Measurements from ENCODE around the gene ARHGEF10L. TPM values are rescaled to one million over a fixed set of nuclear protein-coding genes. Genes with fewer than 3 reads are reported as not detected.
A peak's percentile ranks its signal among the peaks of the same experiment; 100 is the strongest.

Gene ARHGEF10L
- total RNA-seq, 2 donors from 2014 or later, result 226 to 301 TPM

GRCh38 chr1:17643861-17644703 is 104.6 kb downstream of the ARHGEF10L start:
- H3K27me3 ChIP-seq (replicated peaks; ENCODE audit: insufficient read depth), result no peaks in the 10 kb centered on the region
- no peak for DNase-seq (ENCODE audit: low spot score)
- ATAC-seq (ENCODE audit: insufficient number of reproducible peaks, low FRiP score, low read depth), result no peak
- H3K36me3 ChIP-seq, result peaks cover 62% of the 10 kb centered on the region
- no peak for TF ChIP-seq CTCF (IDR thresholded peaks at IDR 0.05)
- H3K4me3 ChIP-seq, result no peak overlapping the region
- H3K9me3 ChIP-seq, result no peaks in the 10 kb centered on the region
- peak overlapping the region; percentile 65 to 92 for H3K27ac ChIP-seq
- peaks cover 24 to 47% of the 10 kb centered on the region in 2 donors for H3K4me1 ChIP-seq (ENCODE audit: control insufficient read depth in 1 of 2, low read depth in 2 of 2)

DNA sequence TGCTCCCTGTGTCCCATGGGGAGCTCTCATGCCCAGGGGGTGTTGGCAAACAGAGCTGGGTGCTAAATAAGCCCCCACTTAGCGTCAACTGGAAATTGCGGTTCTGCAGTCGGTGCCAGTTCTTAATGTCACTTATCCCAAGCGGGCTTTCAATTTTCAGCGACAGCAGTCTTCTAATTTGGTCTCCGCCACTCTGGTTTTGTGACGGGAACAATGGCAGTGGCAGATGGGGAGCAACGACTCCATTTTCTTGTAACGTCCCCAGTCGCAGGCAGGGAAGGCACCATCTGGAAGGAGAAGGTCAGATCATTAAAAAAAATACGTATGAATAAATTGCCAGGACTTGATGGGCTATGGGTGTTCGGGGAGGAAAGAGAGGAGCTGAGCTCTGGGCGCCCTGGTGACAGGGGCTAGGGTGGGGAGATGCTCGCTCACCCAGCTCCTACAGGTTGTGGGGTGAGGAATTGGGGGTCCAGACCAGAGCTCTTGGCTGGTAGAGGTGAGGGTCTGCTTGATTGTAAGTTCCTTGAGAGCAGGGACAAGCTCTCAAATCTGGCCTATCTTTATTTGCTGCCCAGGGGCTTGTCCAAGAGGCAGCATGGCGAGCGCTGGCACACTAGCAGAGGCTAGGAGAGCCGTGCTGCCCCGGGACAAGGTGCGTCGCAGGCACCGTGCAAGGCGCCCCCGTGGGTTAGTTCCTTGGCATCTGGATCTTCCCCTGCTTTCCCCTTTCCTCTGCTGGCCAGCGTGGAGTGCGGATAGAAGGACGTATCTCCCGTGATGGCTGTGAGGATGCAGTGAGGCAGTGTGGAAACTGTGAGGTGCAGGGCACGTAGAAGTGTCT is 105.8 kb downstream of the ARHGEF10L start:
- no peak for TF ChIP-seq CTCF (IDR thresholded peaks at IDR 0.05)
- peak overlapping the region; percentile 92 to 95 for H3K27ac ChIP-seq
- peaks cover 60% of the 10 kb centered on the region for H3K36me3 ChIP-seq
- DNase-seq (ENCODE audit: low spot score) (no peak), ATAC-seq (ENCODE audit: insufficient number of reproducible peaks, low FRiP score, low read depth) (no peak)
- peaks cover 19 to 50% of the 10 kb centered on the region in 2 donors for H3K4me1 ChIP-seq (ENCODE audit: control insufficient read depth in 1 of 2, low read depth in 2 of 2)
- no peaks in the 10 kb centered on the region for H3K27me3 ChIP-seq (replicated peaks; ENCODE audit: insufficient read depth)
- H3K9me3 ChIP-seq, result no peaks in the 10 kb centered on the region
- H3K4me3 ChIP-seq, result no peak overlapping the region

- peaks cover 57% of the 10 kb centered on the region for H3K36me3 ChIP-seq
- DNase-seq (ENCODE audit: low spot score), result no peak
- H3K27ac ChIP-seq, result peak overlapping the region; percentile 92 to 95
- no peaks in the 10 kb centered on the region for H3K9me3 ChIP-seq
- no peak for ATAC-seq (ENCODE audit: insufficient number of reproducible peaks, low FRiP score, low read depth)
- H3K4me3 ChIP-seq, result no peak overlapping the region
- peaks cover 17 to 59% of the 10 kb centered on the region in 2 donors for H3K4me1 ChIP-seq (ENCODE audit: control insufficient read depth in 1 of 2, low read depth in 2 of 2)
- H3K27me3 ChIP-seq (replicated peaks; ENCODE audit: insufficient read depth), result no peaks in the 10 kb centered on the region
- TF ChIP-seq CTCF (IDR thresholded peaks at IDR 0.05), result no peak
Observed at GRCh38 chr1:17646444-17647280, 107.2 kb downstream of the ARHGEF10L start.

DNA sequence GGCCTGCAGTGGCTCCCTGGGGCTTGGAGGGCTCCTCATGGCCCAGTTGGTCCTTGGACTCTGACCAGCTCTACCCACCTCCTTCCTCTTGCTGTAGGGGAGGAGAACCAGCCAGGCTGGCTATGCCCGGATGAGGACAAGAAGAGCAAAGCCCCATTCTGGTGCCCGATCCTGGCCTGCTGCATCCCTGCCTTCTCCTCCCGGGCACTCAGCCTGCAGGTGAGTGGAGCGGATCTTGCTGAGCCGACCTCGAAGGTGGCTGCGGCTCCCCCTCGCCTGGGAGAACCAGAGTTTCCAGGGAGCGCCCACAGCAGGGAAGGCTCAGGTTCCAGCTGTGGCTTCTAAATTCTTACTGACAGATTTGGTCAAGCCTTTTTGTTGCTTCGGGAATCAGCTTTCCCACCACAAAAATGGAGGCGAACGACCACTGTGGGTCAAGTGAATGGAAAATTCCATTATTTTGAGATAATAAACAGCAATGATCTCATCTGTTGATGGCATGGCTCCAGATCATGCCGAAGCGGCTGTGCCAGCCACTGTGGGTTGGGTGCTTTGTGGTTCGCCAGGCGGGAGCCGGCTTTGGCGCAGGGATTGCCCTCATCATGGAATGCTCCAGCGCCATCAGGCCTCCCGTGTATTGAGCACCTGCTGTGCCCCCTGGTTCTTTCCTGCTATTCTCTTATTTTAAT is 109.1 kb downstream of the ARHGEF10L start:
- no peak for TF ChIP-seq CTCF (IDR thresholded peaks at IDR 0.05)
- ATAC-seq (ENCODE audit: insufficient number of reproducible peaks, low FRiP score, low read depth), result peak; percentile 67
- Histone ChIP-seq H3K27ac (peak overlapping the region; percentile 92 to 95), H3K9me3 (no peaks in the 10 kb centered on the region), H3K4me3 (no peak overlapping the region), H3K36me3 (peaks cover 58% of the 10 kb centered on the region), H3K4me1 (ENCODE audit: control insufficient read depth in 1 of 2, low read depth in 2 of 2) (peaks cover 17 to 66% of the 10 kb centered on the region in 2 donors), H3K27me3 (replicated peaks; ENCODE audit: insufficient read depth) (no peaks in the 10 kb centered on the region)
- DNase-seq (ENCODE audit: low spot score), result peak; percentile 48

Data from thoracic aorta (tissue), 2 donors.